ENCODE results near the gene CLCNKB. TPM values are rescaled to one million over a fixed set of nuclear protein-coding genes. Genes with fewer than 3 reads are reported as not detected.

Gene CLCNKB
- total and polyA plus RNA-seq, 2 experiments from 2014 or later, result 24.8 to 55.6 TPM

DNA sequence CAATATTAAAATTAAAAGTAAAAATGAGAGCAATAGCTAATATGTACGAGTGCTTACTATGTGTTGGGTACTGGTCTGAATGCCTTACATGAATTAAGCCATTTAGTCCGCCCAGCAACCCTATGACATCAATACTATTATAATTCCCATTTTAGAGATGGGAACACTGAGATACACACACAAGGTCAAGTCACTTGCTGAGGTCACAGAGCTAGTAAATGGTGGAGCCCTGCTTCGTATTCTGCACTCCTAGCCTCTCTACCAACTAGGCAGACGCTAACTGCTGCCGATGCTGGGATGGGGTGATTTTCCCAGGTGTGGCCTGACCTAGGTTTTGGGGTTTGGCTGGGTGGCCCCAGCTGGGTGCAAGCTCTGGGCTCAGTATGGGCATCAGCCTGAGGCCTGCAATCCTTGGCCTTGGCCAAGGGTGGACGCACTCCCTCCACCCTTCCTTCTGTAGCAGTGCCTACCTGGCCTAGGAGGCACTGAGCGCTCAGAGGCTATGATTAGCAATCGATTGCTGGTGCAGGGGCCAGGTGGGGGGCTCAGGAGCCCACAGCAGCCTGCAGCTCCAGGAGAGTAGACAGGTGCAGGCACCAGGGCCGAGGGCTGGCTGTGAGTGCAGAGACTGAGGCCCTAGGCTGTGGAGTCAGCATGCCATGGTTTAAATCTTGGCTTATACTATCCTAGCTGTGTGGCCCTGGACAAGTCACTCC, 27.2 kb downstream of the CLCNKB start:
- no peaks in the 10 kb centered on the region for H3K36me3 ChIP-seq
- TF ChIP-seq, protein P1, sequence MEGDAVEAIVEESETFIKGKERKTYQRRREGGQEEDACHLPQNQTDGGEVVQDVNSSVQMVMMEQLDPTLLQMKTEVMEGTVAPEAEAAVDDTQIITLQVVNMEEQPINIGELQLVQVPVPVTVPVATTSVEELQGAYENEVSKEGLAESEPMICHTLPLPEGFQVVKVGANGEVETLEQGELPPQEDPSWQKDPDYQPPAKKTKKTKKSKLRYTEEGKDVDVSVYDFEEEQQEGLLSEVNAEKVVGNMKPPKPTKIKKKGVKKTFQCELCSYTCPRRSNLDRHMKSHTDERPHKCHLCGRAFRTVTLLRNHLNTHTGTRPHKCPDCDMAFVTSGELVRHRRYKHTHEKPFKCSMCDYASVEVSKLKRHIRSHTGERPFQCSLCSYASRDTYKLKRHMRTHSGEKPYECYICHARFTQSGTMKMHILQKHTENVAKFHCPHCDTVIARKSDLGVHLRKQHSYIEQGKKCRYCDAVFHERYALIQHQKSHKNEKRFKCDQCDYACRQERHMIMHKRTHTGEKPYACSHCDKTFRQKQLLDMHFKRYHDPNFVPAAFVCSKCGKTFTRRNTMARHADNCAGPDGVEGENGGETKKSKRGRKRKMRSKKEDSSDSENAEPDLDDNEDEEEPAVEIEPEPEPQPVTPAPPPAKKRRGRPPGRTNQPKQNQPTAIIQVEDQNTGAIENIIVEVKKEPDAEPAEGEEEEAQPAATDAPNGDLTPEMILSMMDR (IDR thresholded peaks at IDR 0.05; ENCODE audit: low read depth, low read length), result no peak
- H3K4me3 ChIP-seq, result no peak overlapping the region
- H3K27me3 ChIP-seq, result peaks cover 3% of the 10 kb centered on the region
- H3K27ac ChIP-seq, result no peak overlapping the region
- DNase-seq (ENCODE audit: low read depth in 1 of 2, low spot score in 1 of 2), result no peak
- H3K4me1 ChIP-seq (ENCODE audit: low read depth), result peaks cover 6% of the 10 kb centered on the region
- H3K9me3 ChIP-seq (ENCODE audit: low read depth), result no peaks in the 10 kb centered on the region

DNA sequence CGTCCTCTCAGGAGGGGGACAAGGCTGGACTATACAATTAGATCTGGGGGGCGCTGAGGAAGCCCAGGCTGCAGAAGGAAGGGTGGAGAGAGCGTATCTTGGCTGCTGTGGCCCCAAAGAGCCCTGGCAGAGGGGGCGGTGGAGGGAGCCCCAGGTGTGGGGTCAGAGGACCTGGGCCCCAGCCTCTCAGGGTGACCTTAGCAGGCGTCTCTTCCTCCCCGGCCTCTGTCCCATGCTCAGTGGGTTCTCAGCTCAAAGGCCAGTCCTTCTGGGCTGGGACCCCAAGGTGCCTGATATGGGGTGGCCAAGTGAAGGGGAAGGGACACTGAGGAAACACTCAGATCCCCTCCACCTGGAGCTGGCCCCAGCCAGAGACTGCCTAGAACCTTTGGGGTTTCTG, 28.0 kb downstream of the CLCNKB start:
- peaks cover 6% of the 10 kb centered on the region for H3K4me1 ChIP-seq (ENCODE audit: low read depth)
- H3K27me3 ChIP-seq, result peaks cover 3% of the 10 kb centered on the region
- no peaks in the 10 kb centered on the region for H3K9me3 ChIP-seq (ENCODE audit: low read depth)
- TF ChIP-seq, protein P1 (IDR thresholded peaks at IDR 0.05; ENCODE audit: low read depth, low read length), result no peak
- H3K27ac ChIP-seq, result no peak overlapping the region
- DNase-seq (ENCODE audit: low read depth in 1 of 2, low spot score in 1 of 2), result no peak
- no peak overlapping the region for H3K4me3 ChIP-seq
- no peaks in the 10 kb centered on the region for H3K36me3 ChIP-seq

DNA sequence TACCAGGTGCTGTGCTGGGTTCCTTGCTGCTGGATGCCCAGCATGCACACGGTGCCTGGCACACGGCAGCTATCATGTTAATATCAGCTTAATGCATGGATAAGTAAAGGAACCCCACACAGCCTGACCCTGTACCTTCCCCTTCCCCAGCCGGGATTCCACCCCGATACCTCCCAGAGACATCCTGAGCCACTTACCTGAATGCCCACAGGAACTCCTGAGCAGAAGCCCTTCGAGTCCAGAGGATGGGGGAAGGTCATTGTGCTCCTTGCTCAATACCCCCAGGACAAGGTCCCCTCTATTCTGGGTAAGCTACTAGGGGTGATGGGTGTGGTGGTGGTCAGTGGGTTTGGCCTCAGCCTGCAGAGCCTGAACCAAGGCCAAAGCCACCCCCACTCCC, 28.5 kb downstream of the CLCNKB start:
- no peaks in the 10 kb centered on the region for H3K9me3 ChIP-seq (ENCODE audit: low read depth)
- H3K27me3 ChIP-seq, result peaks cover 3% of the 10 kb centered on the region
- H3K4me3 ChIP-seq, result no peak overlapping the region
- H3K27ac ChIP-seq, result no peak overlapping the region
- TF ChIP-seq, protein P1 (IDR thresholded peaks at IDR 0.05; ENCODE audit: low read depth, low read length), result no peak
- DNase-seq (ENCODE audit: low read depth in 1 of 2, low spot score in 1 of 2), result no peak
- H3K4me1 ChIP-seq (ENCODE audit: low read depth), result peaks cover 4% of the 10 kb centered on the region
- no peaks in the 10 kb centered on the region for H3K36me3 ChIP-seq

DNA sequence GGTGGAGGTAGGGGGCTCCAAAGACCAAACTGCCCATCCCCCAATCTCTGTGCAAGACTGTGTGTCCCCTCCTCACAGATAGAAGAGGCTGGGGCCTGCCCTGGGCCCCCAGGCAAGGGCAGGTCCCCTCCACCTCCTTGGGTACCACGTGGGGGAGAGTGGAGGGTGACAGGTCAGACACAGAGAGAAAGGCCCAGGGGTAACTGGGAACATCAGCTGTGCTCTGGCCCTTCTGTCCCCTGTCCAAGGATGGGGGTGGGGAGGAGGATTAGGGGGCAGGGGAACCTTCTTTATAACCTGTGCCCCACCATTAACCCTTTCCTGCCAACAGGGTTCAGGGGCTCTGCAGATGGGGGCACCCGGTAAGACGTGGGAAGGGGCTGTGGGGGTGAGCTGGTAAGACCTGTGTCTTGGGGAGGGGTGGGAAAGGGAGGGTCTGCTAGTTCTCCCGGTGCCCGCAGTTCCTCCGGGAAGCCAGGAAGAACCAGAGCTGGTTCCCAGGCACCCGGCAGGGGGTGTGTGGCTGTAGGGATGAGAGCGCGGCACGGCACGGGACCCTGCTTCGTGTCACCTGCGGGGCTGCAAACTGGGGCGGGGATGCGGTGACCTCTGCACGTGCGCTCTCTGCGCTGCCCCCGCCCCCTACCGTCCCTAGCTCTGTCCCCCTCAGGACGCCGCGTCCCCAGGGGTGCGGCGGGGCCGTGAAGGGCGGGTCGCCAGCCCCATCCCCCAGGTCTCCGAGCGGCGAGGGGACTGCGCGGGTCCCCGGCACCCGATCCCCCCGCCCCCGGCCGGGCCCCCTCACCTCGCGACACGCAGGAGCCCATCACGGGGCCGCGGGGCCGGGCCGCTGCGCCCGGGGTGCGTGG, 29.3 kb downstream of the CLCNKB start:
- H3K36me3 ChIP-seq, result no peaks in the 10 kb centered on the region
- TF ChIP-seq, protein P1 (IDR thresholded peaks at IDR 0.05; ENCODE audit: low read depth, low read length), result peak; percentile 28
- peak in 1 of 2 donors; percentile 41 for DNase-seq (ENCODE audit: low read depth in 1 of 2, low spot score in 1 of 2)
- peaks cover 3% of the 10 kb centered on the region for H3K27me3 ChIP-seq
- no peaks in the 10 kb centered on the region for H3K4me1 ChIP-seq (ENCODE audit: low read depth)
- peak overlapping the region; percentile 42 for H3K4me3 ChIP-seq
- no peaks in the 10 kb centered on the region for H3K9me3 ChIP-seq (ENCODE audit: low read depth)
- no peak overlapping the region for H3K27ac ChIP-seq

DNA sequence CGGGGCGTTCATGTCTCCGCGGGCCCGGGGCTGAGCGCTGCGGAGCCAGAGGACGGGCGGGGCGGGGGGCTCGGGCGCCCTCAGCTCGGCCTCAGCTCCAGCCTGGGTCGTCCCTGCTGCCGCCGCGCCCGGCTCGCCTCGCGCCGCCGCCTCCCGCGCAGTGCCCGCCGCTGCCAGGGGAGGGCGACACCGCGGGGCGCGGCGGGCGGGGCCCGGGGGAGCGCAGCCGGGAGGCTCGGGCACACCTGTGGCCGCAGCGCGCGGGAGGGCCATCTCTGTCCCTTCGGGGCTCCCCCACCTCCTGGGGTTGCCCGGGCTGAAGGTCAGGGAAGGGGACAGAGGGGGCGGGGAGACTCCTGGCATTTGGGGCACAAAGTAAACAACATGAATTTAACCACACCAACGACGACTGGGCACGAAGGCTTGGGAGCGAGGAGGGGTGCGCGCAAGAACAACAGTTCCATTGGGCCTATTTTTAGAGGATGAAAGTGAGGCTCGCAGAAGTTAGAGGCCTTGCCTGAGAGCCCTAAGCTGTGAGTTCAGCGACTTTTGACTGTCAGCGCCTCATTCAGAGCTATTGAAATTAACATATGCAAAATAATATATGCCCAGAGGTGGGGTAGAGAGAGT, 30.0 kb downstream of the CLCNKB start, which contains the start of gene FAM131C:
Gene FAM131C (minus strand): TSS at position 162 of the 630 bp plus-strand sequence. CDS start 209 bp downstream, outside the sequence.
- Histone ChIP-seq H3K4me3 (peak within 1 kb of the TSS; percentile 42), H3K9me3 (ENCODE audit: low read depth) (no peaks in the 10 kb centered on the region), H3K27me3 (peaks cover 3% of the 10 kb centered on the region), H3K27ac (no peak within 1 kb of the TSS), H3K4me1 (ENCODE audit: low read depth) (no peaks in the 10 kb centered on the region), H3K36me3 (no peaks in the 10 kb centered on the region)
- peak in 1 of 2 donors; percentile 71 for DNase-seq (ENCODE audit: low read depth in 1 of 2, low spot score in 1 of 2)
- TF ChIP-seq, protein P1 (IDR thresholded peaks at IDR 0.05; ENCODE audit: low read depth, low read length), result peak; percentile 33

Data from cardiac muscle cell (in vitro differentiated cells and primary cell).